Measurements from ENCODE around the gene URI1. TPM values are rescaled to one million over a fixed set of nuclear protein-coding genes. Genes with fewer than 3 reads are reported as not detected.

URI1 gene
- total RNA-seq, 1 experiment from 2014 or later = 71.0 TPM

- Histone ChIP-seq H3K4me1 (ENCODE audit: control insufficient read depth, insufficient read depth, low read length) (no peaks in the 10 kb centered on the region), H3K27me3 (ENCODE audit: control insufficient read depth, insufficient read depth, low read length) (no peaks in the 10 kb centered on the region), H3K9me3 (ENCODE audit: control insufficient read depth, insufficient read depth, low read depth, low read length) (no peaks in the 10 kb centered on the region), H3K4me3 (ENCODE audit: low read depth in 2 of 2, low read length in 2 of 2) (no peak overlapping the region), H3K27ac (ENCODE audit: low read length) (no peak overlapping the region), H3K36me3 (ENCODE audit: control insufficient read depth, insufficient read depth, low read length) (no peaks in the 10 kb centered on the region)
- no TSS peak for BruUV-seq (replicated peaks)
- intact Hi-C loops (cut with micrococcal nuclease; ENCODE audit: unreplicated experiment) (no loop called here), in situ Hi-C loops (cut with HindIII; ENCODE audit: low pct_unique_long_range_greater_than_20kb, low sequenced_read_pairs) (no loop called here)
- POLR2A ChIA-PET = no interaction called here
- ATAC-seq (no peak), DNase-seq (ENCODE audit: low read depth, low spot score) (no peak)
- TF ChIP-seq POLR2AphosphoS5 (IDR thresholded peaks at IDR 0.05; ENCODE audit: low read depth, low read length) = no peak
- no peak for TF ChIP-seq TCF7L2 (IDR thresholded peaks at IDR 0.05; ENCODE audit: low read depth, low read length)
- TF ChIP-seq SIN3A (IDR thresholded peaks at IDR 0.05; ENCODE audit: borderline replicate concordance, insufficient read depth, low read depth, low read length) = no peak
- TF ChIP-seq REST (IDR thresholded peaks at IDR 0.05; ENCODE audit: insufficient read depth in 1 of 2, low read depth in 2 of 2, low read length in 1 of 2) = no peak
- TF ChIP-seq, protein P1, sequence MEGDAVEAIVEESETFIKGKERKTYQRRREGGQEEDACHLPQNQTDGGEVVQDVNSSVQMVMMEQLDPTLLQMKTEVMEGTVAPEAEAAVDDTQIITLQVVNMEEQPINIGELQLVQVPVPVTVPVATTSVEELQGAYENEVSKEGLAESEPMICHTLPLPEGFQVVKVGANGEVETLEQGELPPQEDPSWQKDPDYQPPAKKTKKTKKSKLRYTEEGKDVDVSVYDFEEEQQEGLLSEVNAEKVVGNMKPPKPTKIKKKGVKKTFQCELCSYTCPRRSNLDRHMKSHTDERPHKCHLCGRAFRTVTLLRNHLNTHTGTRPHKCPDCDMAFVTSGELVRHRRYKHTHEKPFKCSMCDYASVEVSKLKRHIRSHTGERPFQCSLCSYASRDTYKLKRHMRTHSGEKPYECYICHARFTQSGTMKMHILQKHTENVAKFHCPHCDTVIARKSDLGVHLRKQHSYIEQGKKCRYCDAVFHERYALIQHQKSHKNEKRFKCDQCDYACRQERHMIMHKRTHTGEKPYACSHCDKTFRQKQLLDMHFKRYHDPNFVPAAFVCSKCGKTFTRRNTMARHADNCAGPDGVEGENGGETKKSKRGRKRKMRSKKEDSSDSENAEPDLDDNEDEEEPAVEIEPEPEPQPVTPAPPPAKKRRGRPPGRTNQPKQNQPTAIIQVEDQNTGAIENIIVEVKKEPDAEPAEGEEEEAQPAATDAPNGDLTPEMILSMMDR (IDR thresholded peaks at IDR 0.05) = no peak
- CTCF ChIA-PET = interaction anchor here (0.5 kb wide), 1 partner anchor 1992 kb away, joined by 3 read pairs; no protein-coding TSS in a partner anchor
Observed at GRCh38 chr19:30065680-30066606, 123.9 kb downstream of the URI1 start.

Other genes with a start within 250 kb of the URI1 start
- gene C19orf12, start 227.0 kb upstream of the URI1 start, total RNA-seq (2021; ENCODE audit: unreplicated experiment) = 43.4 TPM
- gene CCNE1, start 130.2 kb upstream of the URI1 start, total RNA-seq (2021; ENCODE audit: unreplicated experiment) = 26.4 TPM